ENCODE data around the gene FAM222A.

- no peak for TF ChIP-seq EZH2 (IDR thresholded peaks at IDR 0.05; ENCODE audit: low read depth)
- no peak for TF ChIP-seq CTCF (conservative IDR thresholded peaks at IDR 0.05)
Measured at GRCh38 chr12:109753054-109753401, 39.4 kb downstream of the FAM222A start.

Data from PC-9 (cell line).